Panc1 (cell line): ENCODE measurements around the gene LPCAT4. TPM values are rescaled to one million over a fixed set of nuclear protein-coding genes. Genes with fewer than 3 reads are reported as not detected.

ENCODE experiments used
- ATAC-seq: fragments of 200-7000 bp; cut with Tn5 transposase; 2 replicates; pipeline ENCODE4 v1.9.1; 2020; ENCODE audit warnings: mild to moderate bottlenecking, moderate library complexity
- BruUV-seq: library from RNA; stranded (reverse); fragments of 400-500 nt; replicated peaks from 2 replicates; lab custom pipeline; 2021; lab: Mats Ljungman, UMichigan
- CTCF ChIA-PET: fragments of 300-600 bp; sonication (Branson Sonifier 250); formaldehyde crosslinking; loops from one replicate; lab custom pipeline; 2022; ENCODE audit warnings: antibody characterized with exemption; lab: Charles Lee
- POLR2A ChIA-PET: fragments of 300-600 bp; sonication (Branson Sonifier 250); formaldehyde crosslinking; loops from one replicate; lab custom pipeline; 2022; ENCODE audit warnings: antibody characterized with exemption; lab: Charles Lee
- DNase-seq: peaks from one replicate; pipeline ENCODE4 v3.0.0-alpha.2; 2010; ENCODE audit warnings: low read depth, low spot score
- H3K27ac ChIP-seq: 2 replicates; pipeline ENCODE4 v1.5.1; 2011; ENCODE audit warnings: mild to moderate bottlenecking, low read length, inconsistent platforms
- H3K27me3 ChIP-seq: fragments of 200-500 bp; sonication (Bioruptor generic); 2 replicates; pipeline ENCODE4 v1.6.0; 2014; ENCODE audit warnings: low read length, inconsistent platforms; ENCODE audit not compliant: control insufficient read depth, insufficient read depth
- H3K36me3 ChIP-seq: fragments of 200-500 bp; sonication (Bioruptor generic); 2 replicates; pipeline ENCODE4 v1.5.1; 2014; ENCODE audit warnings: inconsistent platforms, mild to moderate bottlenecking, low read length, moderate library complexity; ENCODE audit not compliant: control insufficient read depth, insufficient read depth
- H3K4me1 ChIP-seq: 2 replicates; pipeline ENCODE4 v1.5.1; 2011; ENCODE audit warnings: inconsistent platforms, mild to moderate bottlenecking, low read length, moderate library complexity; ENCODE audit not compliant: control insufficient read depth, insufficient read depth
- H3K4me3 ChIP-seq, 2 experiments: 2 replicates each; pipeline ENCODE4 v1.5.1; 2011 to 2012; ENCODE audit warnings: low read depth in 2 of 2, low read length in 2 of 2, mild to moderate bottlenecking in 2 of 2, inconsistent platforms in 1 of 2, moderate library complexity in 1 of 2
- H3K9me3 ChIP-seq: fragments of 200-500 bp; sonication (Bioruptor generic); 2 replicates; pipeline ENCODE4 v1.5.1; 2014; ENCODE audit warnings: low read depth, mild to moderate bottlenecking, inconsistent platforms, low read length, moderate library complexity; ENCODE audit not compliant: control insufficient read depth, insufficient read depth
- CTCF ChIP-seq: fragments of 450-650 bp; IDR thresholded peaks from 2 replicates; pipeline ENCODE4 v1.5.1; 2017; ENCODE audit warnings: mild to moderate bottlenecking
- POLR2AphosphoS5 ChIP-seq: IDR thresholded peaks from 2 replicates; pipeline ENCODE4 v1.6.1; 2012; ENCODE audit warnings: mild to moderate bottlenecking, low read depth, low read length, moderate library complexity
- REST ChIP-seq, 2 experiments: IDR thresholded peaks; 2 replicates each; pipeline ENCODE4 v1.6.1; 2011 to 2012; ENCODE audit warnings: low read depth in 2 of 2, control low read depth in 1 of 2, low read length in 1 of 2, mild to moderate bottlenecking in 1 of 2, moderate library complexity in 1 of 2; ENCODE audit not compliant: insufficient read depth in 1 of 2
- SIN3A ChIP-seq: IDR thresholded peaks from 2 replicates; pipeline ENCODE4 v1.6.1; 2012; ENCODE audit warnings: low read depth, mild to moderate bottlenecking, low read length, moderate library complexity, borderline replicate concordance; ENCODE audit not compliant: insufficient read depth
- TCF7L2 ChIP-seq: IDR thresholded peaks from 2 replicates; pipeline ENCODE4 v1.6.1; 2011; ENCODE audit warnings: mild to moderate bottlenecking, low read depth, low read length, inconsistent platforms
- in situ Hi-C: cut with HindIII; loops from 2 replicates; pipeline ENCODE4 v1.10.0; 2016; ENCODE audit warnings: low sequenced_read_pairs, low pct_unique_long_range_greater_than_20kb
- intact Hi-C: fragments of 100-400 bp; cut with micrococcal nuclease; formaldehyde crosslinking; loops from one replicate; pipeline ENCODE4 v1.10.0; 2022; ENCODE audit not compliant: unreplicated experiment
- total RNA-seq: library from RNA; stranded (reverse); gene quantifications from one replicate; pipeline ENCODE4 v1.2.1, GENCODE V29; 2021; ENCODE audit not compliant: unreplicated experiment

Gene LPCAT4
- total RNA-seq, 1 experiment from 2014 or later, result 58.5 TPM

- intact Hi-C loops (no loop called here), in situ Hi-C loops (no loop called here)
- ChIA-PET POLR2A (interaction anchor here (0.6 kb wide), 1 partner anchor 10 kb away, joined by 5 read pairs; no protein-coding TSS in a partner anchor), CTCF (no interaction called here)
- H3K27ac ChIP-seq, result no peak overlapping the region
- H3K27me3 ChIP-seq, result no peaks in the 10 kb centered on the region
- TF ChIP-seq TCF7L2 (no peak), REST (IDR thresholded peaks at IDR 0.05; ENCODE audit: insufficient read depth in 1 of 2, low read depth in 2 of 2, low read length in 1 of 2) (no peak), SIN3A (no peak), POLR2AphosphoS5 (no peak), CTCF (no peak)
- BruUV-seq, result no TSS peak
- no peaks in the 10 kb centered on the region for H3K9me3 ChIP-seq
- no peak overlapping the region for H3K4me3 ChIP-seq
- H3K36me3 ChIP-seq, result peaks cover 8% of the 10 kb centered on the region; the same call in 1 of the 2 replicates
- ATAC-seq (no peak), DNase-seq (no peak)
- peaks cover 10% of the 10 kb centered on the region; the same call in 1 of the 2 replicates for H3K4me1 ChIP-seq
Observed at GRCh38 chr15:34364041-34364440, 3.0 kb downstream of the LPCAT4 start.

- peaks cover 8% of the 10 kb centered on the region; the same call in 1 of the 2 replicates for H3K36me3 ChIP-seq
- peaks cover 7% of the 10 kb centered on the region; the same call in 1 of the 2 replicates for H3K4me1 ChIP-seq
- in situ Hi-C loops (no loop called here), intact Hi-C loops (no loop called here)
- TF ChIP-seq POLR2AphosphoS5 (no peak), REST (IDR thresholded peaks at IDR 0.05; ENCODE audit: insufficient read depth in 1 of 2, low read depth in 2 of 2, low read length in 1 of 2) (no peak), SIN3A (no peak), CTCF (no peak), TCF7L2 (no peak)
- H3K27ac ChIP-seq, result no peak overlapping the region
- CTCF ChIA-PET, result no interaction called here
- DNase-seq (no peak), ATAC-seq (no peak)
- POLR2A ChIA-PET, result no interaction called here
- H3K4me3 ChIP-seq, result no peak overlapping the region
- no peaks in the 10 kb centered on the region for H3K9me3 ChIP-seq
- H3K27me3 ChIP-seq, result no peaks in the 10 kb centered on the region
- BruUV-seq, result no TSS peak
Observed at GRCh38 chr15:34362047-34362773, 4.8 kb downstream of the LPCAT4 start.
